Measurements from ENCODE around the gene PARD6G. TPM values are rescaled to one million over a fixed set of nuclear protein-coding genes. Genes with fewer than 3 reads are reported as not detected.

Gene PARD6G
- total RNA-seq, 1 donor from 2014 or later, result 18.9 TPM

DNA sequence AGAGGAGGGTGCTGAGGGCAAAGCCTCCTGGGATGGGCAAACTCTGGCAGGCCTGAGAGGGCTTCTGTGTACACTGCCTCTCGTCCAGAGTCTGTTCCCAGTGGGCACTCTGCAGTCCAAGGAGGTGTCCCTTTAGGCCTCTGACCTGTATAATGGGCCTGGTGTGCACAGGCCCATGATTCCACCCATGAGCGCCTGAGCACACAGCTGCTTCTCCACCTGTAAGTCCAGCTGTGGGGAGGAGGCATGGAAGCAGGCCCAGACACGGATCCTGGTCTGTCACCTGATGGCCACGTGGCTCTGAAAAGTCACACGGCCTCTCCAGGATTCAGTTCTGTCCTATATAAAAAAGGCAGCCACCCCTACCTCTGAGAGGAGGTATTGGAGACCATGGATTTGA is 57.0 kb downstream of the PARD6G start:
- peaks cover 11% of the 10 kb centered on the region for H3K4me1 Mint-ChIP-seq (ENCODE audit: unreplicated experiment)
- H3K27me3 Mint-ChIP-seq (ENCODE audit: unreplicated experiment), result no peaks in the 10 kb centered on the region
- DNase-seq (ENCODE audit: extremely low spot score, unreplicated experiment), result peak; percentile 59
- no peak overlapping the region for H3K4me3 Mint-ChIP-seq (ENCODE audit: unreplicated experiment)
- H3K9me3 Mint-ChIP-seq (ENCODE audit: unreplicated experiment), result no peaks in the 10 kb centered on the region
- H3K36me3 Mint-ChIP-seq (ENCODE audit: unreplicated experiment), result peaks cover 3% of the 10 kb centered on the region
- TF ChIP-seq, protein P1, sequence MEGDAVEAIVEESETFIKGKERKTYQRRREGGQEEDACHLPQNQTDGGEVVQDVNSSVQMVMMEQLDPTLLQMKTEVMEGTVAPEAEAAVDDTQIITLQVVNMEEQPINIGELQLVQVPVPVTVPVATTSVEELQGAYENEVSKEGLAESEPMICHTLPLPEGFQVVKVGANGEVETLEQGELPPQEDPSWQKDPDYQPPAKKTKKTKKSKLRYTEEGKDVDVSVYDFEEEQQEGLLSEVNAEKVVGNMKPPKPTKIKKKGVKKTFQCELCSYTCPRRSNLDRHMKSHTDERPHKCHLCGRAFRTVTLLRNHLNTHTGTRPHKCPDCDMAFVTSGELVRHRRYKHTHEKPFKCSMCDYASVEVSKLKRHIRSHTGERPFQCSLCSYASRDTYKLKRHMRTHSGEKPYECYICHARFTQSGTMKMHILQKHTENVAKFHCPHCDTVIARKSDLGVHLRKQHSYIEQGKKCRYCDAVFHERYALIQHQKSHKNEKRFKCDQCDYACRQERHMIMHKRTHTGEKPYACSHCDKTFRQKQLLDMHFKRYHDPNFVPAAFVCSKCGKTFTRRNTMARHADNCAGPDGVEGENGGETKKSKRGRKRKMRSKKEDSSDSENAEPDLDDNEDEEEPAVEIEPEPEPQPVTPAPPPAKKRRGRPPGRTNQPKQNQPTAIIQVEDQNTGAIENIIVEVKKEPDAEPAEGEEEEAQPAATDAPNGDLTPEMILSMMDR (IDR thresholded peaks at IDR 0.05), result no peak
- no peak overlapping the region for H3K27ac Mint-ChIP-seq (ENCODE audit: unreplicated experiment)

DNA sequence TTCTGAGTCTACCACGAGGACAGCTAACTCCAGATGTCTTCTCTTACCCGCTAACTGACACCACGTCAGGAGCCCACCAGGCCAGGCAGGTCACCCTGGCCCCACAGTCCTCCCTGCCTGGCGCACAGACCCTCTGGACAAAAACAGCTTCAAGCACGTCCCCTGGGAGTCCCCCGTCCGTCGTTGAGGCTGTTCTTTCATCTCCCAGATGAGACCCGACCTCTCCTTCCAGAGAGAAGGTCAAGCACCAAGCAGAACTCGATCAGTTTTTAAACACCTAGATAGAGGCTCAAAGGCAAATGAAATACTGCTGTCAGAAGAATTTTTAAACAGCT is 57.8 kb downstream of the PARD6G start:
- H3K27ac Mint-ChIP-seq (ENCODE audit: unreplicated experiment), result no peak overlapping the region
- TF ChIP-seq, protein P1 (IDR thresholded peaks at IDR 0.05), result no peak
- DNase-seq (ENCODE audit: extremely low spot score, unreplicated experiment), result no peak
- no peak overlapping the region for H3K4me3 Mint-ChIP-seq (ENCODE audit: unreplicated experiment)
- H3K4me1 Mint-ChIP-seq (ENCODE audit: unreplicated experiment), result peaks cover 8% of the 10 kb centered on the region
- H3K27me3 Mint-ChIP-seq (ENCODE audit: unreplicated experiment), result no peaks in the 10 kb centered on the region
- no peaks in the 10 kb centered on the region for H3K9me3 Mint-ChIP-seq (ENCODE audit: unreplicated experiment)
- peaks cover 3% of the 10 kb centered on the region for H3K36me3 Mint-ChIP-seq (ENCODE audit: unreplicated experiment)

DNA sequence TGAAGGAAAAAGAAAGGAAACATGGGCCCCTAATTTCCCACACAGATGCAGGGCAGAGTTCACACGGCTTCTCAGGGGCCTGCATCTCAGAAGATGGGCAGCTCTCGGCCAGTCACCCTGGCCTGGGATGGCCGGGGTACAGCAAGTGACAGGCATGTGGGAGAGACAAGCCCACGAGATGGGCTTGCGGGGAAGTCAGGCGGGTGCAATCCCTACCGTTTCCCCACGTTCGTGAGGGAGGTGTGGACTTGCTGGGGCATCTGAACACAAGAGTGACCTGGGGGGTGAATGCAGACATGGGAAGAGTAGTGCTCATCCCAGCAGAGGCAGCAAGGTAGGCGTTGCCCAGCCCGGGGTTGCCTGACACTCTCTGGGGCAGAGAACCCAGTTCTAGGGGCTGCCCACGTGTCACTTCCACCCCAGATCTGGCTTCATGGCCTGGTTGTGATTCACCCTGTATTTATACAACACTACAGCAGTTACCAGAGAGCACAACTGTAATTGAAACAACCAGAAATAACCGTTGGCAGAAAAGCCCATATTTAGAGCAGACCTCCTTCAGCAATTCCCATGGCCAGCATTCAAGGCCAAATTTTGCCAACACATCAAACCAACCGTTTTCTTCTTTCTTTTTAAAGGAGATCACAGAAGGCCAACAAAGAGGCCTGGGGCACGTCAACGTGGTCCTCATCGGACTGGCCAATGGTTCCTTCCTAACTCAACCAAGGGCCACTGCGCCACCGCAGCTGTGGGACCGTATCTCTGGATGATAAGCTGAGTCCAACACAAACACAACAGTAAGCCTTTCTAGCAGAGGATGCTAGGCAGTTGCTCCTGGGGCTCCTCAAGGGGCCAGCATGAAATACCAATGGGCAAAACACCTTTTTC is 58.4 kb downstream of the PARD6G start:
- H3K36me3 Mint-ChIP-seq (ENCODE audit: unreplicated experiment), result peaks cover 3% of the 10 kb centered on the region
- H3K27ac Mint-ChIP-seq (ENCODE audit: unreplicated experiment), result no peak overlapping the region
- H3K27me3 Mint-ChIP-seq (ENCODE audit: unreplicated experiment), result no peaks in the 10 kb centered on the region
- TF ChIP-seq, protein P1 (IDR thresholded peaks at IDR 0.05), result no peak
- peaks cover 10% of the 10 kb centered on the region for H3K4me1 Mint-ChIP-seq (ENCODE audit: unreplicated experiment)
- H3K4me3 Mint-ChIP-seq (ENCODE audit: unreplicated experiment), result no peak overlapping the region
- no peak for DNase-seq (ENCODE audit: extremely low spot score, unreplicated experiment)
- H3K9me3 Mint-ChIP-seq (ENCODE audit: unreplicated experiment), result no peaks in the 10 kb centered on the region

DNA sequence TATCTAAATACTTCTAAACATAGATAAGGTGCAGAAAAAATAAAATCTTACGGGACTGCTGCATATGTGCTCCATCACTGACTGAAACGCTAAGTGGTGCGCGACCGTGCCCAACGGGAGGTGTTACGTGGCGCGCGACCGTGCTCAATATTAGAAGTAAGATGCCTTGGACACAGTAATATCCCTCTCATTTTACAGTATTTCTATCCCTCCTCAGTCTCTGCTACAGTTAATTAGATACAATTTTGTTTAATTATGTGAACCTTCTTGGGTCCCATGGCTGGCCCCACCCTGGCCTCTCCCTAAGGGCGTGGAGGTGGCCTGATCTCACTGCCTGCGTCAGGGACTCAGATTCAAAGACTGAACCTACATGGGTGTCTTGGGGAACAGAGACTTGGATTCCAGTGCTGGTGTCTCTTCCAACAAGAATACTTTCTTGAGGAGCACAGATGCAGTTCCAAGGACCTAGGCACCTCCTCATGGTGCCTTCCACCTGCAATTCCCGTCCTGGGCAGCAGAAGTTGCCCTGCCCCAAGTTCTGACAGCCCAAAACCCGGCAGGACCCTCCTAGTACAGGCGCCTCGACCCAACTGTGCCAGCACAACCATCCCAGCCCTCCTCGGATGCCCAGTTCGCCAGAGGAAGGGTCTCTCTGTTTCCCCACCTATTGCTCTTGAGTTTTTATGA is 59.2 kb downstream of the PARD6G start:
- no peaks in the 10 kb centered on the region for H3K9me3 Mint-ChIP-seq (ENCODE audit: unreplicated experiment)
- TF ChIP-seq, protein P1 (IDR thresholded peaks at IDR 0.05), result no peak
- H3K27ac Mint-ChIP-seq (ENCODE audit: unreplicated experiment), result no peak overlapping the region
- H3K4me1 Mint-ChIP-seq (ENCODE audit: unreplicated experiment), result peaks cover 12% of the 10 kb centered on the region
- H3K36me3 Mint-ChIP-seq (ENCODE audit: unreplicated experiment), result no peaks in the 10 kb centered on the region
- H3K27me3 Mint-ChIP-seq (ENCODE audit: unreplicated experiment), result no peaks in the 10 kb centered on the region
- H3K4me3 Mint-ChIP-seq (ENCODE audit: unreplicated experiment), result no peak overlapping the region
- no peak for DNase-seq (ENCODE audit: extremely low spot score, unreplicated experiment)

DNA sequence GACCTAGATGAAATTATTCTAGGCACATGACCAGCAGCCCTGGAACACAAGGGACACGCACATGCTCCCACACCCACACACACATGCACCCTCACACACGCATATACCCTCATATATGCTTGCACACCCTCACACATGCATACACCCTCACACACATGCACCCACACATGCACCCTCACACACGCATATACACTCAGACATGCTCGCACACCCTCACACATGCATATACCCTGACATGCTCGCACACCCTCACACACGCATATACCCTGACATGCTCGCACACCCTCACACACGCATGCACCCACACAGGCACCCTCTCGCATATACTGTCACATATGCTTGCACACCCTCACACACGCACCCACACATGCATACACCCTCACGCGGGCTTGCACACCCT is 61.8 kb downstream of the PARD6G start:
- no peak overlapping the region for H3K4me3 Mint-ChIP-seq (ENCODE audit: unreplicated experiment)
- no peak overlapping the region for H3K27ac Mint-ChIP-seq (ENCODE audit: unreplicated experiment)
- no peaks in the 10 kb centered on the region for H3K9me3 Mint-ChIP-seq (ENCODE audit: unreplicated experiment)
- H3K27me3 Mint-ChIP-seq (ENCODE audit: unreplicated experiment), result no peaks in the 10 kb centered on the region
- TF ChIP-seq, protein P1 (IDR thresholded peaks at IDR 0.05), result no peak
- no peaks in the 10 kb centered on the region for H3K36me3 Mint-ChIP-seq (ENCODE audit: unreplicated experiment)
- no peak for DNase-seq (ENCODE audit: extremely low spot score, unreplicated experiment)
- H3K4me1 Mint-ChIP-seq (ENCODE audit: unreplicated experiment), result peaks cover 29% of the 10 kb centered on the region
